Right atrium auricular region (tissue), 2 donors: ENCODE measurements around the gene FRMD6. TPM values are rescaled to one million over a fixed set of nuclear protein-coding genes. Genes with fewer than 3 reads are reported as not detected.

Experiments
- DNase-seq: peaks from one replicate; pipeline ENCODE4 v3.0.0-alpha.2; 2019; ENCODE audit warnings: low spot score
- H3K27ac ChIP-seq, 2 donors: fragments of 200-600 bp; sonication (generic); 1 replicate in 1 of 2; 2 replicates in 1 of 2; pipeline ENCODE4 v1.5.1; 2016 to 2019
- H3K27me3 ChIP-seq, 2 donors: fragments of 200-600 bp; sonication (generic); one replicate each; pipeline versions ENCODE4 v1.5.1 to v1.6.0; 2017 to 2019
- H3K36me3 ChIP-seq: fragments of 200-600 bp; sonication (generic); one replicate; pipeline ENCODE4 v1.5.1; 2016
- H3K4me1 ChIP-seq, 2 donors: fragments of 200-600 bp; sonication (generic); one replicate each; pipeline versions ENCODE4 v1.5.1 to v1.6.0; 2017 to 2019
- H3K4me3 ChIP-seq, 2 donors: fragments of 200-600 bp; sonication (generic); 1 replicate in 1 of 2; 2 replicates in 1 of 2; pipeline ENCODE4 v1.5.1; 2017 to 2019; ENCODE audit warnings: mild to moderate bottlenecking in 1 of 2, moderate library complexity in 1 of 2
- H3K9me3 ChIP-seq, 2 donors: fragments of 200-600 bp; sonication (generic); one replicate each; pipeline ENCODE4 v1.5.1; 2019
- total RNA-seq, 2 donors: library from RNA; depleted of rRNA; stranded (reverse); fragments of >200 nt; gene quantifications; one replicate each; pipeline ENCODE4 v1.1.0, GENCODE V29; 2016
- TF ChIP-seq, protein P1 (sequence below), 2 donors: fragments of 200-600 bp; sonication (generic); IDR thresholded peaks; one replicate each; pipeline ENCODE4 v1.5.1; 2019; ENCODE audit warnings: antibody characterized with exemption in 2 of 2

FRMD6 gene
- total RNA-seq, 2 donors from 2014 or later, result 7.2 to 7.9 TPM

DNA sequence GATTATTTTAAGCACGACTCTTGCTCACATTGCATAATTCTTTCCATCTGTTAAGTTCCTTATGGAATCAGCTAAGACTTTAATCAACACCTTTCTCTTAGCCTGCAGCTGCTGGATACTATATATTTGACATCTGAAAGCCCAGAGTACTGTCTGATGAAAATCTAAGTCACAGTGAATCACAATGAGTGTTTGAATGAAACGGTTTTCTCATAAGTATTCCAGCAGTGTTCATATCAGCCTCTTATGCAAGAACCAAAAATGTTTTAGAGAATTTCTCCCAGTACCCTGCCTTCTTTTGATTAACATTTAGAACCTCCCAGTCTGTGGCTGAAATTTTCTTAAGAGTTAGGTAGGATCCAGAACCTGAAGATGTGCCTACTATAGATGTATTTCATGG, 55.6 kb downstream of the FRMD6 start:
- Histone ChIP-seq H3K36me3 (peaks cover 7% of the 10 kb centered on the region), H3K4me3 (no peak overlapping the region), H3K27me3 (no peaks in the 10 kb centered on the region)

DNA sequence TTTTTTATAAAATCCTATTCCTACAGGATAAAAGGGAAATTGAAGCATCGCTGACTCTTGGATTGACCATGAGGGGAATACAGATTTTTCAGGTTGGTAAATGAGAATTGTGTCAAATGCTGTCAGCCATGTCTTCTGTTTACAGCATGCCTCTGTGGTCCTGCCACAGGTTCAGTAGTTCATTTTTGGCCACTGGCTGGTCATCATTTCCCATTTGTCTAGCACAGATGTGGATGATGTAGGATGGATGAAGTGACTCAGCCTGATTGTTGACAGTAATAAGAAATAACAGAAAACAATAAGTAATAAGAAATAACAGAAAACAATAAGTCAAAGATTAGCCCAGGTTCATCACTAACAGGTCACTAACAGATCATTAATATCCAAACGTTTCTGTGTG, 59.8 kb downstream of the FRMD6 start:
- H3K27me3 ChIP-seq, result no peaks in the 10 kb centered on the region
- no peak overlapping the region for H3K4me3 ChIP-seq
- TF ChIP-seq, protein P1, sequence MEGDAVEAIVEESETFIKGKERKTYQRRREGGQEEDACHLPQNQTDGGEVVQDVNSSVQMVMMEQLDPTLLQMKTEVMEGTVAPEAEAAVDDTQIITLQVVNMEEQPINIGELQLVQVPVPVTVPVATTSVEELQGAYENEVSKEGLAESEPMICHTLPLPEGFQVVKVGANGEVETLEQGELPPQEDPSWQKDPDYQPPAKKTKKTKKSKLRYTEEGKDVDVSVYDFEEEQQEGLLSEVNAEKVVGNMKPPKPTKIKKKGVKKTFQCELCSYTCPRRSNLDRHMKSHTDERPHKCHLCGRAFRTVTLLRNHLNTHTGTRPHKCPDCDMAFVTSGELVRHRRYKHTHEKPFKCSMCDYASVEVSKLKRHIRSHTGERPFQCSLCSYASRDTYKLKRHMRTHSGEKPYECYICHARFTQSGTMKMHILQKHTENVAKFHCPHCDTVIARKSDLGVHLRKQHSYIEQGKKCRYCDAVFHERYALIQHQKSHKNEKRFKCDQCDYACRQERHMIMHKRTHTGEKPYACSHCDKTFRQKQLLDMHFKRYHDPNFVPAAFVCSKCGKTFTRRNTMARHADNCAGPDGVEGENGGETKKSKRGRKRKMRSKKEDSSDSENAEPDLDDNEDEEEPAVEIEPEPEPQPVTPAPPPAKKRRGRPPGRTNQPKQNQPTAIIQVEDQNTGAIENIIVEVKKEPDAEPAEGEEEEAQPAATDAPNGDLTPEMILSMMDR (IDR thresholded peaks at IDR 0.05), result no peak
- no peak for DNase-seq
- no peaks in the 10 kb centered on the region for H3K9me3 ChIP-seq
- H3K4me1 ChIP-seq, result no peaks in the 10 kb centered on the region
- H3K36me3 ChIP-seq, result peaks cover 6% of the 10 kb centered on the region
- H3K27ac ChIP-seq, result no peak overlapping the region

More for the DNA sequence above, 55.6 kb downstream of the FRMD6 start:
- Histone ChIP-seq H3K9me3 (no peaks in the 10 kb centered on the region), H3K4me1 (no peaks in the 10 kb centered on the region), H3K27ac (no peak overlapping the region)
- DNase-seq, result no peak
- TF ChIP-seq, protein P1 (IDR thresholded peaks at IDR 0.05), result no peak

DNA sequence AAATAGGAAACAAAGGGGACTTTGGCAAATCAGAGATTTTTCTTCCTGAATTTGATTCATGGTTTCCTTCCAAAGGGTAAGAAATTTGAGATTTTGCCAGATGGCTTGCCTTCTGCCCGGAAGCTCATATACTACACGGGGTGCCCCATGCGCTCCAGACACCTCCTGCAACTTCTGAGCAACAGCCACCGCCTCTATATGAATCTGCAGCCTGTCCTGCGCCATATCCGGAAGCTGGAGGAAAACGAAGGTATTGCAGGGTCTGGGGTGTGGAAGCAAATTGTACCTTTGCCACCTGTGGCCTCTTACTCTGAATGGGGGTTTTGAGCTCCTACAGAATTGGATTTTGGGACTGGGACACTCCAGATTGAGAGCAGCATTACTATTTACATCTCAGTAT, 63.5 kb downstream of the FRMD6 start:
- Histone ChIP-seq H3K4me3 (no peak overlapping the region), H3K9me3 (no peaks in the 10 kb centered on the region), H3K27me3 (no peaks in the 10 kb centered on the region), H3K36me3 (peaks cover 10% of the 10 kb centered on the region), H3K27ac (no peak overlapping the region), H3K4me1 (no peaks in the 10 kb centered on the region)
- DNase-seq, result no peak
- TF ChIP-seq, protein P1 (IDR thresholded peaks at IDR 0.05), result no peak

DNA sequence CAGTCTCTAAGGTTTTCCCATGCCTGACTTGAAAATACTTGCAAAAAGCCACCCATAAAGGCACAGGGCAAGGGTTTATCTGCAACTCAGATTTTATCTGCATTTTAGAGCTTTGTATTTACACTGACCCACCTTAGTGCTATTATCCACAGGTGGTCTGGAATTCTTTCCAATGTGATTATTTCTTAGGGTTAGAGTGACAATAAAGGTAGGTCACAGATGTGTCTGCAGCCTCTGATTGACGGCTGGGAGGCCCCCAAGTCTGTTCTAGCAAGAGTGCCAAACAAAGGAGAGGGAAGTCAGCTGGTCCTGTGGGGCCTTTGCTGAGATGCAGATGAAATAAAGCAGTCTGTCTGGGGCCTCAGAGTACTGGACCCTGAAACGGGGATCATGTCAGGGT, 64.0 kb downstream of the FRMD6 start:
- Histone ChIP-seq H3K4me1 (no peaks in the 10 kb centered on the region), H3K27me3 (no peaks in the 10 kb centered on the region), H3K9me3 (no peaks in the 10 kb centered on the region), H3K36me3 (peaks cover 10% of the 10 kb centered on the region), H3K4me3 (no peak overlapping the region), H3K27ac (no peak overlapping the region)
- DNase-seq, result no peak
- TF ChIP-seq, protein P1 (IDR thresholded peaks at IDR 0.05), result no peak

DNA sequence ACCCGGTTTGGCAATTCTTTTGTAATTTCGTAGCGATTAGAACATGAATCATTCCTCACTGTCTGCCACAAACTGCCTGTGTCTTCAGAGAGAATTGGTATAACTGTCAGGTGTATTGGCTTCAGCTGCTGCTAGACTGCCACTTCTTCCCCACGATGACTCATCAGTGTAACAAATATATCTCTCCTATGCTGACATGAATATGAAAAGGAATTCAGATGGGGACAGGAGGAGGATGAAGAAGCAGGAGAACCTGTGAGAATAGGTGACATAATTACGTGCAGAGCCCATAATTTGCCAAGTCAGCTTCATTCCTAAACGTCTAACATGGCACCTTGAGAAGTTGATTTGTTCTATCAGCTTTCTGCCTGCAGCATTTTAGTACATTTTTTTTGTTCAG, 64.9 kb downstream of the FRMD6 start:
- H3K27me3 ChIP-seq, result no peaks in the 10 kb centered on the region
- peaks cover 10% of the 10 kb centered on the region for H3K36me3 ChIP-seq

DNA sequence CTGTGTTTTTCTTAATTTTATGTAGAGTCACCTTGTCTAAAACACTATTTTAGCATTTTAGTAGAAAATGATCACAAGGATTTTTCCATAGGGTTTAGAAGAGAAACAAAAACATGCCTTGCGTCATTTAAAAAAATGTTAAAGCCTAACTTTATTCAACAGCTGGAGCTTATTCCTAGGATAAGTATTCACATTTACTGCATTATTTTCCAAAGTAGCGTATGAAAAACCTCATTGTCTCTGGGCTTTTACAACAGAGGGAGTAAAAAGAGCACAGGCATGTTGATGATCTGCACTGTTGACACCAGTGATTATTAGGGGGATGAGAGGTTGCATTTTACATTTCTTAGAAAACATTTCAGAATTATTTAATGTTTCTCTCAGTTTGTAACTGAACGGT, 66.1 kb downstream of the FRMD6 start:
- Histone ChIP-seq H3K4me1 (no peaks in the 10 kb centered on the region), H3K9me3 (no peaks in the 10 kb centered on the region), H3K27me3 (no peaks in the 10 kb centered on the region), H3K4me3 (no peak overlapping the region), H3K36me3 (peaks cover 10% of the 10 kb centered on the region), H3K27ac (no peak overlapping the region)
- TF ChIP-seq, protein P1 (IDR thresholded peaks at IDR 0.05), result no peak
- no peak for DNase-seq

More for the DNA sequence above, 64.9 kb downstream of the FRMD6 start:
- no peak for DNase-seq
- Histone ChIP-seq H3K4me1 (no peaks in the 10 kb centered on the region), H3K9me3 (no peaks in the 10 kb centered on the region), H3K27ac (no peak overlapping the region), H3K4me3 (no peak overlapping the region)
- TF ChIP-seq, protein P1 (IDR thresholded peaks at IDR 0.05), result no peak
